Measurements from ENCODE around the gene STAT6.

GRCh38 chr12:57063991-57064685, 47.0 kb downstream of the STAT6 start:
- TF ChIP-seq, protein P1, sequence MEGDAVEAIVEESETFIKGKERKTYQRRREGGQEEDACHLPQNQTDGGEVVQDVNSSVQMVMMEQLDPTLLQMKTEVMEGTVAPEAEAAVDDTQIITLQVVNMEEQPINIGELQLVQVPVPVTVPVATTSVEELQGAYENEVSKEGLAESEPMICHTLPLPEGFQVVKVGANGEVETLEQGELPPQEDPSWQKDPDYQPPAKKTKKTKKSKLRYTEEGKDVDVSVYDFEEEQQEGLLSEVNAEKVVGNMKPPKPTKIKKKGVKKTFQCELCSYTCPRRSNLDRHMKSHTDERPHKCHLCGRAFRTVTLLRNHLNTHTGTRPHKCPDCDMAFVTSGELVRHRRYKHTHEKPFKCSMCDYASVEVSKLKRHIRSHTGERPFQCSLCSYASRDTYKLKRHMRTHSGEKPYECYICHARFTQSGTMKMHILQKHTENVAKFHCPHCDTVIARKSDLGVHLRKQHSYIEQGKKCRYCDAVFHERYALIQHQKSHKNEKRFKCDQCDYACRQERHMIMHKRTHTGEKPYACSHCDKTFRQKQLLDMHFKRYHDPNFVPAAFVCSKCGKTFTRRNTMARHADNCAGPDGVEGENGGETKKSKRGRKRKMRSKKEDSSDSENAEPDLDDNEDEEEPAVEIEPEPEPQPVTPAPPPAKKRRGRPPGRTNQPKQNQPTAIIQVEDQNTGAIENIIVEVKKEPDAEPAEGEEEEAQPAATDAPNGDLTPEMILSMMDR (IDR thresholded peaks at IDR 0.05; ENCODE audit: extremely low read depth in 1 of 2, insufficient read depth in 1 of 2, low read depth in 1 of 2, low read length in 2 of 2), result no peak
- no peak for TF ChIP-seq POLR2A (IDR thresholded peaks at IDR 0.05; ENCODE audit: low read depth, low read length)
- no peak for TF ChIP-seq POLR2AphosphoS5 (IDR thresholded peaks at IDR 0.05; ENCODE audit: insufficient read depth, low read depth, low read length)
- TF ChIP-seq, protein P2, sequence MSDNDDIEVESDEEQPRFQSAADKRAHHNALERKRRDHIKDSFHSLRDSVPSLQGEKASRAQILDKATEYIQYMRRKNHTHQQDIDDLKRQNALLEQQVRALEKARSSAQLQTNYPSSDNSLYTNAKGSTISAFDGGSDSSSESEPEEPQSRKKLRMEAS (IDR thresholded peaks at IDR 0.05; ENCODE audit: insufficient read depth, insufficient read length), result no peak
- TF ChIP-seq EZH2 (IDR thresholded peaks at IDR 0.05; ENCODE audit: borderline replicate concordance, low read depth, low read length, severe bottlenecking), result no peak
- no peak for TF ChIP-seq MYC (IDR thresholded peaks at IDR 0.05; ENCODE audit: low read depth, low read length)
- TF ChIP-seq FOS (IDR thresholded peaks at IDR 0.05; ENCODE audit: borderline replicate concordance, insufficient read depth, low read length), result no peak
- no peak for TF ChIP-seq JUN (IDR thresholded peaks at IDR 0.05; ENCODE audit: borderline replicate concordance, insufficient read depth, insufficient read length, low read depth)
- TF ChIP-seq GATA2 (IDR thresholded peaks at IDR 0.05; ENCODE audit: insufficient read depth, insufficient read length, low read depth, low read length), result no peak

Measured in endothelial cell of umbilical vein (primary cell).